HCT116 (cell line): ENCODE measurements around the gene ENTPD8. TPM values are rescaled to one million over a fixed set of nuclear protein-coding genes. Genes with fewer than 3 reads are reported as not detected.

Source experiments
- ATAC-seq: fragments of 200-7000 bp; cut with Tn5 transposase; 2 replicates; pipeline ENCODE4 v1.9.1; 2020; ENCODE audit warnings: mild to moderate bottlenecking, moderate library complexity
- BruUV-seq: library from RNA; stranded (reverse); fragments of 400-500 nt; replicated peaks from 2 replicates; lab custom pipeline; 2021; lab: Mats Ljungman, UMichigan
- CTCF ChIA-PET: fragments of 300-600 bp; sonication (Branson Sonifier 250); formaldehyde crosslinking; loops from one replicate; lab custom pipeline; 2021; ENCODE audit warnings: antibody characterized with exemption; lab: Charles Lee
- POLR2A ChIA-PET: fragments of 300-600, 350-600 bp; sonication (Branson Sonifier 250); formaldehyde crosslinking; loops from one replicate; lab custom pipeline; 2021; ENCODE audit warnings: antibody characterized with exemption; lab: Charles Lee
- RAD21 ChIA-PET, 2 experiments: fragments of 300-600 bp; sonication (Branson Sonifier 250); formaldehyde crosslinking; loops; one replicate each; lab custom pipeline; 2023; ENCODE audit warnings: low total read pairs in 2 of 2; ENCODE audit not compliant: uncharacterized antibody in 2 of 2, unreplicated experiment in 2 of 2, low non-redundant PET in 1 of 2; lab: Charles Lee
- DNase-seq: peaks from one replicate; pipeline ENCODE4 v3.0.0-alpha.2; 2010; ENCODE audit warnings: low read depth, low spot score
- H2AFZ ChIP-seq: fragments of 200-600 bp; shearing (Covaris generic), sonication (generic); 2 replicates; pipeline ENCODE4 v1.6.1; 2017; ENCODE audit warnings: low read depth, mixed run types, mixed read lengths, antibody characterized with exemption, low read length; ENCODE audit not compliant: poor library complexity, severe bottlenecking
- H3K27ac ChIP-seq: 2 replicates; pipeline ENCODE4 v1.5.1; 2012; ENCODE audit warnings: low read depth, low read length
- H3K27me3 ChIP-seq: fragments of 200-600 bp; sonication (generic); 2 replicates; pipeline ENCODE4 v1.6.1; 2016; ENCODE audit warnings: mixed run types, low read length, mixed read lengths; ENCODE audit not compliant: insufficient read depth
- H3K36me3 ChIP-seq, 2 experiments: fragments of 200-500 bp in 1 of 2; fragments of 200-600 bp in 1 of 2; sonication (Bioruptor generic) in 1 of 2; sonication (generic) in 1 of 2; 2 replicates each; pipeline versions ENCODE4 v1.5.1 to v1.6.1; 2014 to 2016; ENCODE audit warnings: low read length in 2 of 2, inconsistent platforms in 1 of 2, mixed read lengths in 1 of 2, mixed run types in 1 of 2; ENCODE audit not compliant: insufficient read depth in 2 of 2, control insufficient read depth in 1 of 2
- H3K4me1 ChIP-seq, 2 experiments: fragments of 200-600 bp in 1 of 2; sonication (generic) in 1 of 2; 2 replicates each; pipeline versions ENCODE4 v1.5.1 to v1.6.1; 2012 to 2017; ENCODE audit warnings: low read length in 2 of 2, inconsistent platforms in 1 of 2, mild to moderate bottlenecking in 1 of 2, mixed read lengths in 1 of 2, mixed run types in 1 of 2, moderate library complexity in 1 of 2; ENCODE audit not compliant: insufficient read depth in 2 of 2, control insufficient read depth in 1 of 2
- H3K4me2 ChIP-seq: fragments of 200-600 bp; sonication (generic); 2 replicates; pipeline ENCODE4 v1.6.1; 2017; ENCODE audit warnings: mixed run types, low read length, mixed read lengths
- H3K4me3 ChIP-seq, 2 experiments: fragments of 200-600 bp in 1 of 2; sonication (generic) in 1 of 2; replicated peaks in 1 of 2; 2 replicates each; pipeline ENCODE4 v1.5.1; 2011 to 2016; ENCODE audit warnings: low read length in 2 of 2, control low read depth in 1 of 2, low read depth in 1 of 2, mild to moderate bottlenecking in 1 of 2, mixed read lengths in 1 of 2, mixed run types in 1 of 2
- H3K79me2 ChIP-seq: fragments of 200-600 bp; sonication (generic); 2 replicates; pipeline ENCODE4 v1.6.1; 2017; ENCODE audit warnings: mild to moderate bottlenecking, mixed run types, low read length, moderate library complexity, mixed read lengths; ENCODE audit not compliant: insufficient read depth
- H3K9ac ChIP-seq: fragments of 200-600 bp; sonication (generic); 2 replicates; pipeline ENCODE4 v1.6.1; 2016; ENCODE audit warnings: low read length, mixed read lengths
- H3K9me2 ChIP-seq: fragments of 200-600 bp; sonication (generic), shearing (Covaris generic); 2 replicates; pipeline ENCODE4 v1.6.1; 2017; ENCODE audit warnings: mixed run types, mild to moderate bottlenecking, moderate library complexity; ENCODE audit not compliant: insufficient read depth
- H3K9me3 ChIP-seq, 2 experiments: fragments of 200-500 bp in 1 of 2; fragments of 200-600 bp in 1 of 2; sonication (Bioruptor generic) in 1 of 2; sonication (generic) in 1 of 2; 2 replicates each; pipeline ENCODE4 v1.6.1; 2014 to 2017; ENCODE audit warnings: low read length in 2 of 2, mixed read lengths in 2 of 2, inconsistent platforms in 1 of 2, low read depth in 1 of 2, mild to moderate bottlenecking in 1 of 2, mixed run types in 1 of 2, moderate library complexity in 1 of 2; ENCODE audit not compliant: control insufficient read depth in 1 of 2, insufficient read depth in 1 of 2
- H4K20me1 ChIP-seq: fragments of 200-600 bp; sonication (generic), shearing (Covaris generic); 2 replicates; pipeline ENCODE4 v1.6.1; 2017; ENCODE audit warnings: mixed run types, mild to moderate bottlenecking, moderate library complexity; ENCODE audit not compliant: insufficient read depth
- ATF3 ChIP-seq: IDR thresholded peaks from 2 replicates; pipeline ENCODE4 v1.6.1; 2012
- CBX3 ChIP-seq: IDR thresholded peaks from 2 replicates; pipeline ENCODE4 v1.6.1; 2012; ENCODE audit warnings: low read depth
- CEBPB ChIP-seq: IDR thresholded peaks from 2 replicates; pipeline ENCODE4 v1.6.1; 2012; ENCODE audit warnings: low read depth
- CTCF ChIP-seq, 3 experiments: fragments of 200-600 bp in 1 of 3; sonication (generic) in 1 of 3; IDR thresholded peaks in 2 of 3; conservative IDR thresholded peaks in 1 of 3; 2 replicates each; pipeline ENCODE4 v1.5.1; 2012 to 2017; ENCODE audit warnings: low read depth in 2 of 3, low read length in 2 of 3, antibody characterized with exemption in 1 of 3, borderline replicate concordance in 1 of 3, control low read depth in 1 of 3, mild to moderate bottlenecking in 1 of 3, mixed read lengths in 1 of 3, mixed run types in 1 of 3, moderate library complexity in 1 of 3; ENCODE audit not compliant: insufficient read depth in 1 of 3
- EGR1 ChIP-seq: IDR thresholded peaks from 2 replicates; pipeline ENCODE4 v1.6.1; 2012; ENCODE audit warnings: low read depth
- EZH2 ChIP-seq: fragments of 200-600 bp; sonication (generic); IDR thresholded peaks from 2 replicates; pipeline ENCODE4 v1.6.1; 2017; ENCODE audit warnings: antibody characterized with exemption, mixed run types
- EZH2phosphoT487 ChIP-seq: fragments of 200-600 bp; IDR thresholded peaks from 2 replicates; pipeline ENCODE4 v1.6.1; 2018; ENCODE audit warnings: antibody characterized with exemption, borderline replicate concordance
- JUND ChIP-seq: IDR thresholded peaks from 2 replicates; pipeline ENCODE4 v1.6.1; 2012
- MAX ChIP-seq: IDR thresholded peaks from 2 replicates; pipeline ENCODE4 v1.6.1; 2012
- TCF7L2 ChIP-seq: IDR thresholded peaks from 2 replicates; pipeline ENCODE4 v1.7.0; 2011; ENCODE audit warnings: borderline replicate concordance, inconsistent platforms; ENCODE audit not compliant: insufficient read depth, insufficient read length; ENCODE audit errors: extremely low read depth
- YY1 ChIP-seq: IDR thresholded peaks from 2 replicates; pipeline ENCODE4 v1.6.1; 2011; ENCODE audit warnings: low read length, low read depth, moderate library complexity, mild to moderate bottlenecking; ENCODE audit not compliant: insufficient replicate concordance; ENCODE audit errors: extremely low read depth
- ZBTB33 ChIP-seq: IDR thresholded peaks from 2 replicates; pipeline ENCODE4 v1.6.1; 2011; ENCODE audit warnings: mild to moderate bottlenecking, low read length, moderate library complexity; ENCODE audit not compliant: insufficient replicate concordance; ENCODE audit errors: extremely low read depth
- ZFX ChIP-seq: fragments of 450-650 bp; IDR thresholded peaks from 2 replicates; pipeline ENCODE4 v1.6.1; 2017
- ZNF274 ChIP-seq: fragments of 200-500 bp; sonication (Bioruptor generic); IDR thresholded peaks from 2 replicates; pipeline ENCODE4 v1.6.1; 2014; ENCODE audit warnings: mild to moderate bottlenecking, low read depth, low read length, inconsistent platforms
- intact Hi-C: fragments of 100-400 bp; cut with micrococcal nuclease; formaldehyde crosslinking; loops from 2 replicates; pipeline ENCODE4 v1.10.0; 2022
- total RNA-seq: library from RNA; stranded (reverse); gene quantifications from one replicate; pipeline ENCODE4 v1.2.1, GENCODE V29; 2021; ENCODE audit not compliant: unreplicated experiment

Gene ENTPD8
- total RNA-seq, 1 experiment from 2014 or later = 1.7 TPM

GRCh38 chr9:137431416-137431931 is 9.7 kb downstream of the ENTPD8 start:
- no peaks in the 10 kb centered on the region for H4K20me1 ChIP-seq
- POLR2A ChIA-PET = interaction anchor here (1.1 kb wide), 1 partner anchor 10 kb away, joined by 4 read pairs; the partner anchor contains the start of gene ENTPD8
- CTCF ChIA-PET = no interaction called here
- H3K9me3 ChIP-seq = no peaks in the 10 kb centered on the region
- ATAC-seq (no peak), DNase-seq (no peak)
- H3K9me2 ChIP-seq = no peaks in the 10 kb centered on the region
- no TSS peak for BruUV-seq
- no peak overlapping the region for H3K4me2 ChIP-seq
- peaks cover 28 to 37% of the 10 kb centered on the region in 2 experiments for H3K4me1 ChIP-seq
- RAD21 ChIA-PET = no interaction called here
- no peak for TF ChIP-seq EZH2
- TF ChIP-seq CBX3 = no peak
- no peak for TF ChIP-seq JUND
- no peak for TF ChIP-seq TCF7L2
- no peak for TF ChIP-seq ZFX
- TF ChIP-seq ZBTB33 = no peak
- TF ChIP-seq YY1 = no peak
- no peak for TF ChIP-seq ATF3
- no peak for TF ChIP-seq EZH2phosphoT487
- TF ChIP-seq CEBPB = no peak
- no peak for TF ChIP-seq ZNF274
- TF ChIP-seq CTCF (IDR thresholded peaks at IDR 0.05 in 2 of 3, conservative IDR thresholded peaks at IDR 0.05 in 1 of 3; ENCODE audit: borderline replicate concordance in 1 of 3, insufficient read depth in 1 of 3, low read depth in 2 of 3, low read length in 2 of 3) = no peak
- no peak for TF ChIP-seq EGR1
- no peak for TF ChIP-seq MAX
- no peak overlapping the region for H3K4me3 ChIP-seq
- no peak overlapping the region for H3K27ac ChIP-seq
- H3K36me3 ChIP-seq = no peaks in the 10 kb centered on the region
- H2AFZ ChIP-seq = no peak overlapping the region
- H3K27me3 ChIP-seq = no peaks in the 10 kb centered on the region
- intact Hi-C loops = no loop called here
- no peaks in the 10 kb centered on the region for H3K79me2 ChIP-seq
- no peak overlapping the region for H3K9ac ChIP-seq
